ENCODE measurements around the gene SPEG. TPM values are rescaled to one million over a fixed set of nuclear protein-coding genes. Genes with fewer than 3 reads are reported as not detected.

The SPEG gene
- total RNA-seq, 1 donor from 2014 or later, result 71.2 TPM

GRCh38 chr2:219404291-219404910 is 30.2 kb upstream of the SPEG start:
- Mint-ChIP-seq H3K9me3 (ENCODE audit: unreplicated experiment) (no peaks in the 10 kb centered on the region), H3K27me3 (ENCODE audit: low read depth, unreplicated experiment) (peaks cover 3% of the 10 kb centered on the region), H3K36me3 (ENCODE audit: low read depth, unreplicated experiment) (no peaks in the 10 kb centered on the region), H3K27ac (ENCODE audit: unreplicated experiment) (peak overlapping the region; percentile 81), H3K4me3 (ENCODE audit: unreplicated experiment) (no peak overlapping the region), H3K4me1 (ENCODE audit: low read depth, unreplicated experiment) (peaks cover 39% of the 10 kb centered on the region)
- no peaks in the 10 kb centered on the region for H3K36me3 ChIP-seq (ENCODE audit: insufficient read depth, low read length)
- peaks cover 20% of the 10 kb centered on the region for H3K4me1 ChIP-seq (ENCODE audit: insufficient read depth, low read length)
- DNase-seq (ENCODE audit: low read depth) (no peak), FAIRE-seq (no peak)
- no peaks in the 10 kb centered on the region for H3K27me3 ChIP-seq (ENCODE audit: insufficient read depth, low read length)
- H3K9me3 ChIP-seq (ENCODE audit: insufficient read depth, low read depth, low read length), result no peaks in the 10 kb centered on the region
- no peak overlapping the region for H3K9ac ChIP-seq (ENCODE audit: low read length)
- no peaks in the 10 kb centered on the region for H3K79me2 ChIP-seq (ENCODE audit: insufficient read depth, low read length)
- no peak overlapping the region for H2AFZ ChIP-seq (ENCODE audit: low read depth, low read length)
- H3K4me3 ChIP-seq (ENCODE audit: insufficient read depth, low read depth, low read length), result no peak overlapping the region
- H3K27ac ChIP-seq (ENCODE audit: low read depth, low read length), result no peak overlapping the region
- H3K4me2 ChIP-seq (ENCODE audit: low read length), result no peak overlapping the region
- H4K20me1 ChIP-seq (ENCODE audit: insufficient read depth, low read length), result no peaks in the 10 kb centered on the region
- TF ChIP-seq EZH2 (IDR thresholded peaks at IDR 0.05; ENCODE audit: insufficient read depth, low read length) (no peak), CTCF (IDR thresholded peaks at IDR 0.05; ENCODE audit: insufficient read depth, low read depth, low read length) (no peak)

DNA sequence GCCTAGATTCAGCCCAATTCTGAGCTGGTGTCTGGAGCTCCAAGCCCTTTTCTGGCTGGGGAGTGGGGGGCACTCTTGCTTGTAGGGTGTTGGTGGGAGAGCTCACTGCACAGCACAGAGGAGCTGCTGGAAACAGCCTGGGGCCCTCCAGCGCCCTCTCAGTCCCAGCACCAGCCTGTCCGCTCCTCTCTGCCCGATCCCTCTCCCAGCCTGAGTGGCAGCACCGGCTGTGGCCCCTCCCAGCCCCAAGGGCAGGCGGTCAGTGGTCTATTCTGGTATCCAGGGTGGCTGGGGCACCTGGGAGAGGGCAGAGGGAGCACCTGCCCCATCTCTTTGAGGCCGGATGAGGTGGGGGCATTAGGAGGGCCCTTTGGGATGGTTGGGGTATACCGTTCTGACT is 29.7 kb upstream of the SPEG start:
- no peaks in the 10 kb centered on the region for H3K27me3 ChIP-seq (ENCODE audit: insufficient read depth, low read length)
- no peak overlapping the region for H3K4me2 ChIP-seq (ENCODE audit: low read length)
- no peaks in the 10 kb centered on the region for H3K79me2 ChIP-seq (ENCODE audit: insufficient read depth, low read length)
- Mint-ChIP-seq H3K4me3 (ENCODE audit: unreplicated experiment) (no peak overlapping the region), H3K4me1 (ENCODE audit: low read depth, unreplicated experiment) (peaks cover 39% of the 10 kb centered on the region), H3K9me3 (ENCODE audit: unreplicated experiment) (no peaks in the 10 kb centered on the region), H3K27me3 (ENCODE audit: low read depth, unreplicated experiment) (peaks cover 3% of the 10 kb centered on the region), H3K36me3 (ENCODE audit: low read depth, unreplicated experiment) (no peaks in the 10 kb centered on the region), H3K27ac (ENCODE audit: unreplicated experiment) (peak overlapping the region; percentile 81)
- H2AFZ ChIP-seq (ENCODE audit: low read depth, low read length), result no peak overlapping the region
- TF ChIP-seq EZH2 (IDR thresholded peaks at IDR 0.05; ENCODE audit: insufficient read depth, low read length) (no peak), CTCF (IDR thresholded peaks at IDR 0.05; ENCODE audit: insufficient read depth, low read depth, low read length) (no peak)
- no peaks in the 10 kb centered on the region for H3K9me3 ChIP-seq (ENCODE audit: insufficient read depth, low read depth, low read length)
- no peak for FAIRE-seq
- DNase-seq (ENCODE audit: low read depth), result no peak
- H4K20me1 ChIP-seq (ENCODE audit: insufficient read depth, low read length), result no peaks in the 10 kb centered on the region
- peaks cover 20% of the 10 kb centered on the region for H3K4me1 ChIP-seq (ENCODE audit: insufficient read depth, low read length)
- H3K4me3 ChIP-seq (ENCODE audit: insufficient read depth, low read depth, low read length), result no peak overlapping the region
- H3K9ac ChIP-seq (ENCODE audit: low read length), result no peak overlapping the region
- H3K36me3 ChIP-seq (ENCODE audit: insufficient read depth, low read length), result no peaks in the 10 kb centered on the region
- H3K27ac ChIP-seq (ENCODE audit: low read depth, low read length), result no peak overlapping the region

DNA sequence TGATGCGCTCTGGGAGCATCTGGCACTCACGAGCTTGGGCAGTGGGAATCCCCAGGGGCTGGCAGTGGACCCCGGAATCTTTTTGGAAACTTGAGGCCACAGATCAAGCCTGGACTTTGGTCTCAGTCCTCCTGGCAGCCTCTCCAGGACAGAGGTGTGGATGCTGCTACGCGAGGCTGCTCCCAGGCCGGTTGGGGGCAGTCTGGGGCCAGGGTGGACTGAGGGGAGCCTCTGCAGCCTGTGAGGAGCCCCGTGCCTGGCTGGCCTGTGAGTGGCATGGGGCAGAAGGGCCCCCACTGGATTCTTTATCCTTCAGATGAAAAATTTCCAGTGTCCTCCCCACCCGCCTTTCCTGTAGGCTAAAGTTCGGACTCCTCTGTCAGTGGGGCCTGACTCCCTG is 29.2 kb upstream of the SPEG start:
- Histone ChIP-seq H3K9me3 (ENCODE audit: insufficient read depth, low read depth, low read length) (no peaks in the 10 kb centered on the region), H2AFZ (ENCODE audit: low read depth, low read length) (no peak overlapping the region), H3K27me3 (ENCODE audit: insufficient read depth, low read length) (no peaks in the 10 kb centered on the region), H3K4me3 (ENCODE audit: insufficient read depth, low read depth, low read length) (no peak overlapping the region), H3K36me3 (ENCODE audit: insufficient read depth, low read length) (no peaks in the 10 kb centered on the region), H3K79me2 (ENCODE audit: insufficient read depth, low read length) (no peaks in the 10 kb centered on the region), H4K20me1 (ENCODE audit: insufficient read depth, low read length) (no peaks in the 10 kb centered on the region), H3K4me1 (ENCODE audit: insufficient read depth, low read length) (peaks cover 20% of the 10 kb centered on the region), H3K4me2 (ENCODE audit: low read length) (no peak overlapping the region), H3K9ac (ENCODE audit: low read length) (no peak overlapping the region), H3K27ac (ENCODE audit: low read depth, low read length) (no peak overlapping the region)
- Mint-ChIP-seq H3K4me3 (ENCODE audit: unreplicated experiment) (no peak overlapping the region), H3K36me3 (ENCODE audit: low read depth, unreplicated experiment) (no peaks in the 10 kb centered on the region), H3K27me3 (ENCODE audit: low read depth, unreplicated experiment) (no peaks in the 10 kb centered on the region), H3K9me3 (ENCODE audit: unreplicated experiment) (no peaks in the 10 kb centered on the region), H3K4me1 (ENCODE audit: low read depth, unreplicated experiment) (peaks cover 34% of the 10 kb centered on the region), H3K27ac (ENCODE audit: unreplicated experiment) (no peak overlapping the region)
- TF ChIP-seq CTCF (IDR thresholded peaks at IDR 0.05; ENCODE audit: insufficient read depth, low read depth, low read length), result no peak
- TF ChIP-seq EZH2 (IDR thresholded peaks at IDR 0.05; ENCODE audit: insufficient read depth, low read length), result no peak
- FAIRE-seq (no peak), DNase-seq (ENCODE audit: low read depth) (no peak)
